GM18511 (cell line): ENCODE measurements around the gene BIRC6.
"Not testable (repeated sequence)": the region's sequence is repeated elsewhere in the genome, so short reads cannot be mapped to it uniquely, and the experiment has no call there.

Source experiments
- ATAC-seq: cut with Tn5 transposase; IDR thresholded peaks from one replicate; pipeline ENCODE4 v1.9.1; 2021; ENCODE audit warnings: mild to moderate bottlenecking, moderate library complexity; ENCODE audit not compliant: unreplicated experiment

The BIRC6 gene

GRCh38 chr2:32495139-32495538 is 138.3 kb downstream of the BIRC6 start:
- no peak for ATAC-seq

GRCh38 chr2:32496662-32497061 is 139.8 kb downstream of the BIRC6 start:
- no peak for ATAC-seq

- no peak for ATAC-seq
Observed at GRCh38 chr2:32498306-32498705, 141.5 kb downstream of the BIRC6 start.

GRCh38 chr2:32502941-32503340 is 146.1 kb downstream of the BIRC6 start:
- ATAC-seq, result no peak

- ATAC-seq, result no peak
Observed at GRCh38 chr2:32504877-32505478, 148.2 kb downstream of the BIRC6 start.

- ATAC-seq, result no peak
Observed at GRCh38 chr2:32506446-32506845, 149.6 kb downstream of the BIRC6 start.

- ATAC-seq, result no peak
Observed at GRCh38 chr2:32514946-32515345, 158.1 kb downstream of the BIRC6 start.

GRCh38 chr2:32516567-32516966 is 159.7 kb downstream of the BIRC6 start:
- no peak for ATAC-seq

- ATAC-seq, result no peak
Observed at GRCh38 chr2:32522770-32523169, 165.9 kb downstream of the BIRC6 start.

- no peak for ATAC-seq
Observed at GRCh38 chr2:32523686-32524085, 166.9 kb downstream of the BIRC6 start.

- ATAC-seq, result no peak
Observed at GRCh38 chr2:32532341-32532740, 175.5 kb downstream of the BIRC6 start.

GRCh38 chr2:32532961-32533360 is 176.1 kb downstream of the BIRC6 start:
- ATAC-seq, result no peak

GRCh38 chr2:32534831-32535230 is 178.0 kb downstream of the BIRC6 start:
- no peak for ATAC-seq

- no peak for ATAC-seq
Observed at GRCh38 chr2:32538735-32539134, 181.9 kb downstream of the BIRC6 start.

- ATAC-seq, result not testable (repeated sequence)
Observed at GRCh38 chr2:32552483-32552882, 195.7 kb downstream of the BIRC6 start.

- ATAC-seq, result peak; percentile 96
Observed at GRCh38 chr2:32553829-32554432, 197.1 kb downstream of the BIRC6 start.

GRCh38 chr2:32558492-32558891 is 201.7 kb downstream of the BIRC6 start:
- no peak for ATAC-seq

- ATAC-seq, result no peak
Observed at GRCh38 chr2:32559136-32559535, 202.3 kb downstream of the BIRC6 start.

GRCh38 chr2:32562906-32563305 is 206.1 kb downstream of the BIRC6 start:
- ATAC-seq, result no peak

- ATAC-seq, result no peak
Observed at GRCh38 chr2:32564417-32565035, 207.7 kb downstream of the BIRC6 start.

- no peak for ATAC-seq
Observed at GRCh38 chr2:32565902-32566301, 209.1 kb downstream of the BIRC6 start.

- no peak for ATAC-seq
Observed at GRCh38 chr2:32572030-32572429, 215.2 kb downstream of the BIRC6 start.
